Measurements from ENCODE around the gene MTNR1B. TPM values are rescaled to one million over a fixed set of nuclear protein-coding genes. Genes with fewer than 3 reads are reported as not detected.

MTNR1B gene
- polyA plus RNA-seq (2011; rRNA removed) (not detected in 2 replicates), polyA plus RNA-seq (2017; fragmentation: RNase III; extraction: RNeasy Plus Mini Kit Qiagen cat#74134 plus additional on column Dnase treatment) (not detected in 3 replicates), polyA minus RNA-seq (2011; rRNA and poly(A)+ RNA removed) (0.17 TPM in 1 of 2 replicates, not detected in the other)
- polyA plus RNA-seq (2012; cell fraction: cytosol; rRNA removed), result not detected in 2 replicates
- polyA plus RNA-seq (2012; cell fraction: nucleus; rRNA removed), result not detected in 2 replicates

DNA sequence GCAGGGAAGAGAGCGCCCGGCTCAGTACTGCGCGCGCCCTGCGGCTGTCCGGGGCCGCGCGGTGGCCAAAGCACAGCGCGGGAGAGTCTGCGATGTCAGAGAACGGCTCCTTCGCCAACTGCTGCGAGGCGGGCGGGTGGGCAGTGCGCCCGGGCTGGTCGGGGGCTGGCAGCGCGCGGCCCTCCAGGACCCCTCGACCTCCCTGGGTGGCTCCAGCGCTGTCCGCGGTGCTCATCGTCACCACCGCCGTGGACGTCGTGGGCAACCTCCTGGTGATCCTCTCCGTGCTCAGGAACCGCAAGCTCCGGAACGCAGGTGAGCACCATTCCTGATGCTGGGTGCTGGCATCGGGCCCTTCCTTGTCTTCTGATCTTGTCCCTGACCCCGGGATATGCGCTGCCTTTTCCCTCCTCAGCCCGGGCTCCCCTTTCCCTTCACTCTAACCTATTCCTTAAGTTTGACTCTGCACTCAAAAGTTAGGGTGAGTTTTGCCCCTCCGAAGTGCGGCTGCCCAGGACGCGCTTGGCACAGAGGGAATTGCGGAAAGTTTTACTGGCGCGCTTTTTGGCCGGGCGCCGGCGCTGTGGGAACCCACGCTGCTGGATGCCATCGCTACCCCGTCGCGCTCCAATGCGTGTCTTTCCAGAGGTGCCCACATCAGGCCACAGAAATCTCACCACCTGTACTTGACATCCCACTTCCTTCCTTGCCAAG is at the start of gene MTNR1B:
Gene MTNR1B, plus strand, starts transcription at position 18 of the 714 bp plus-strand sequence. Its CDS starts 75 bp downstream, at position 93.
- POLR2A ChIA-PET, result no interaction called here

DNA sequence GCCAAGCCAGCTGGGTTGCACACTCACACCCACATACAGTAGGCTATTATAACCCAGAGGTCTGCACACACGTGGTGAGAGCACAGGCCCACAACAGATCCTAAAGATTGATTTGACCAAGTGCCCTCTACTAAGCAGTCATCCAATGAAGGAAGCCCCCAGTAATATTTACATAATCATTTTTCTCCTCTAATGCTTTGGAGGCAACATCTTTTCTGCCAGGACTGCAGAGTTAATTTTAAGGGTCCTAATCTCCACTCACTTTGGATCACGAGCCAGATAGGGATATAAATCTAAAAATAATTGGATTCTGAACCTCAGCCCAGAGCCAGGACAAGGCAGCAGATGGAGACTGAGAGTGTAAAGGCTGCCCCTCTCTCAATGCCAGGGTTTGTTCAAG is 49.1 kb upstream of the MTNR1B start:
- ATAC-seq (no peak), FAIRE-seq (no peak), DNase-seq (ENCODE audit: low read depth in 1 of 2, low spot score in 1 of 2) (no peak)
- H3K27ac ChIP-seq, result no peak overlapping the region
- H3K4me3 ChIP-seq, result no peak overlapping the region
- no peaks in the 10 kb centered on the region for H3K4me1 ChIP-seq
- TF ChIP-seq NPAS2 (CRISPR knock-in tag; IDR thresholded peaks at IDR 0.05; ENCODE audit: borderline replicate concordance), result no peak
- TF ChIP-seq ZC3H11A (IDR thresholded peaks at IDR 0.05), result no peak
- no peak for TF ChIP-seq CEBPB (IDR thresholded peaks at IDR 0.05)
- TF ChIP-seq, protein P1, sequence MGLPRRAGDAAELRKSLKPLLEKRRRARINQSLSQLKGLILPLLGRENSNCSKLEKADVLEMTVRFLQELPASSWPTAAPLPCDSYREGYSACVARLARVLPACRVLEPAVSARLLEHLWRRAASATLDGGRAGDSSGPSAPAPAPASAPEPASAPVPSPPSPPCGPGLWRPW (IDR thresholded peaks at IDR 0.05), result no peak
- TF ChIP-seq, protein P2, sequence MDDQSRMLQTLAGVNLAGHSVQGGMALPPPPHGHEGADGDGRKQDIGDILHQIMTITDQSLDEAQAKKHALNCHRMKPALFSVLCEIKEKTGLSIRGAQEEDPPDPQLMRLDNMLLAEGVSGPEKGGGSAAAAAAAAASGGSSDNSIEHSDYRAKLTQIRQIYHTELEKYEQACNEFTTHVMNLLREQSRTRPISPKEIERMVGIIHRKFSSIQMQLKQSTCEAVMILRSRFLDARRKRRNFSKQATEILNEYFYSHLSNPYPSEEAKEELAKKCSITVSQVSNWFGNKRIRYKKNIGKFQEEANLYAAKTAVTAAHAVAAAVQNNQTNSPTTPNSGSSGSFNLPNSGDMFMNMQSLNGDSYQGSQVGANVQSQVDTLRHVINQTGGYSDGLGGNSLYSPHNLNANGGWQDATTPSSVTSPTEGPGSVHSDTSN (IDR thresholded peaks at IDR 0.05), result no peak
- TF ChIP-seq, protein P3, sequence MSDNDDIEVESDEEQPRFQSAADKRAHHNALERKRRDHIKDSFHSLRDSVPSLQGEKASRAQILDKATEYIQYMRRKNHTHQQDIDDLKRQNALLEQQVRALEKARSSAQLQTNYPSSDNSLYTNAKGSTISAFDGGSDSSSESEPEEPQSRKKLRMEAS (IDR thresholded peaks at IDR 0.05), result no peak
- TF ChIP-seq MAZ (IDR thresholded peaks at IDR 0.05; ENCODE audit: borderline replicate concordance, low read depth, low read length), result no peak
- TF ChIP-seq NR3C1 (IDR thresholded peaks at IDR 0.05), result no peak
- TF ChIP-seq, protein P4, sequence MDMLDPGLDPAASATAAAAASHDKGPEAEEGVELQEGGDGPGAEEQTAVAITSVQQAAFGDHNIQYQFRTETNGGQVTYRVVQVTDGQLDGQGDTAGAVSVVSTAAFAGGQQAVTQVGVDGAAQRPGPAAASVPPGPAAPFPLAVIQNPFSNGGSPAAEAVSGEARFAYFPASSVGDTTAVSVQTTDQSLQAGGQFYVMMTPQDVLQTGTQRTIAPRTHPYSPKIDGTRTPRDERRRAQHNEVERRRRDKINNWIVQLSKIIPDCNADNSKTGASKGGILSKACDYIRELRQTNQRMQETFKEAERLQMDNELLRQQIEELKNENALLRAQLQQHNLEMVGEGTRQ (IDR thresholded peaks at IDR 0.05), result no peak
- no peak overlapping the region for H3K4me2 ChIP-seq
- 0 out of 3 replicates have a peak, but pooled peaks cover 3% of the 10 kb centered on the region for H3K9me3 ChIP-seq
- CTCF ChIA-PET, result no interaction called here
- WGBS (ENCODE audit: missing lambda C conversion rate), result 5% methylated on average over 2 of the region's 2 CpGs
- POLR2A ChIA-PET, result no interaction called here

More for the DNA sequence above, at the start of gene MTNR1B:
- DNase-seq (ENCODE audit: low read depth in 1 of 2, low spot score in 1 of 2), result no peak
- TF ChIP-seq, protein P1 (IDR thresholded peaks at IDR 0.05), result no peak
- no peak for TF ChIP-seq EHF (CRISPR knock-in tag; IDR thresholded peaks at IDR 0.05)
- TF ChIP-seq, protein P5, sequence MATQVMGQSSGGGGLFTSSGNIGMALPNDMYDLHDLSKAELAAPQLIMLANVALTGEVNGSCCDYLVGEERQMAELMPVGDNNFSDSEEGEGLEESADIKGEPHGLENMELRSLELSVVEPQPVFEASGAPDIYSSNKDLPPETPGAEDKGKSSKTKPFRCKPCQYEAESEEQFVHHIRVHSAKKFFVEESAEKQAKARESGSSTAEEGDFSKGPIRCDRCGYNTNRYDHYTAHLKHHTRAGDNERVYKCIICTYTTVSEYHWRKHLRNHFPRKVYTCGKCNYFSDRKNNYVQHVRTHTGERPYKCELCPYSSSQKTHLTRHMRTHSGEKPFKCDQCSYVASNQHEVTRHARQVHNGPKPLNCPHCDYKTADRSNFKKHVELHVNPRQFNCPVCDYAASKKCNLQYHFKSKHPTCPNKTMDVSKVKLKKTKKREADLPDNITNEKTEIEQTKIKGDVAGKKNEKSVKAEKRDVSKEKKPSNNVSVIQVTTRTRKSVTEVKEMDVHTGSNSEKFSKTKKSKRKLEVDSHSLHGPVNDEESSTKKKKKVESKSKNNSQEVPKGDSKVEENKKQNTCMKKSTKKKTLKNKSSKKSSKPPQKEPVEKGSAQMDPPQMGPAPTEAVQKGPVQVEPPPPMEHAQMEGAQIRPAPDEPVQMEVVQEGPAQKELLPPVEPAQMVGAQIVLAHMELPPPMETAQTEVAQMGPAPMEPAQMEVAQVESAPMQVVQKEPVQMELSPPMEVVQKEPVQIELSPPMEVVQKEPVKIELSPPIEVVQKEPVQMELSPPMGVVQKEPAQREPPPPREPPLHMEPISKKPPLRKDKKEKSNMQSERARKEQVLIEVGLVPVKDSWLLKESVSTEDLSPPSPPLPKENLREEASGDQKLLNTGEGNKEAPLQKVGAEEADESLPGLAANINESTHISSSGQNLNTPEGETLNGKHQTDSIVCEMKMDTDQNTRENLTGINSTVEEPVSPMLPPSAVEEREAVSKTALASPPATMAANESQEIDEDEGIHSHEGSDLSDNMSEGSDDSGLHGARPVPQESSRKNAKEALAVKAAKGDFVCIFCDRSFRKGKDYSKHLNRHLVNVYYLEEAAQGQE (IDR thresholded peaks at IDR 0.05), result no peak
- TF ChIP-seq HOXB5 (CRISPR knock-in tag; IDR thresholded peaks at IDR 0.05), result no peak
- no peak for TF ChIP-seq BHLHE40 (IDR thresholded peaks at IDR 0.05; ENCODE audit: low read depth, low read length)
- no peak for TF ChIP-seq HEYL (CRISPR knock-in tag; IDR thresholded peaks at IDR 0.05)
- TF ChIP-seq, protein P6, sequence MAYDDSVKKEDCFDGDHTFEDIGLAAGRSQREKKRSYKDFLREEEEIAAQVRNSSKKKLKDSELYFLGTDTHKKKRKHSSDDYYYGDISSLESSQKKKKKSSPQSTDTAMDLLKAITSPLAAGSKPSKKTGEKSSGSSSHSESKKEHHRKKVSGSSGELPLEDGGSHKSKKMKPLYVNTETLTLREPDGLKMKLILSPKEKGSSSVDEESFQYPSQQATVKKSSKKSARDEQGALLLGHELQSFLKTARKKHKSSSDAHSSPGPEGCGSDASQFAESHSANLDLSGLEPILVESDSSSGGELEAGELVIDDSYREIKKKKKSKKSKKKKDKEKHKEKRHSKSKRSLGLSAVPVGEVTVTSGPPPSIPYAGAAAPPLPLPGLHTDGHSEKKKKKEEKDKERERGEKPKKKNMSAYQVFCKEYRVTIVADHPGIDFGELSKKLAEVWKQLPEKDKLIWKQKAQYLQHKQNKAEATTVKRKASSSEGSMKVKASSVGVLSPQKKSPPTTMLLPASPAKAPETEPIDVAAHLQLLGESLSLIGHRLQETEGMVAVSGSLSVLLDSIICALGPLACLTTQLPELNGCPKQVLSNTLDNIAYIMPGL (CRISPR knock-in tag; IDR thresholded peaks at IDR 0.05; ENCODE audit: borderline replicate concordance), result no peak
- TF ChIP-seq JUNB (IDR thresholded peaks at IDR 0.05), result no peak
- no peak for TF ChIP-seq HOXB13 (CRISPR knock-in tag; IDR thresholded peaks at IDR 0.05; ENCODE audit: low read depth)
- TF ChIP-seq CBX8 (IDR thresholded peaks at IDR 0.05), result no peak
- no peak for TF ChIP-seq RCOR1 (IDR thresholded peaks at IDR 0.05; ENCODE audit: low read depth, low read length)
- no peak for TF ChIP-seq CEBPB (IDR thresholded peaks at IDR 0.05)
- no peak for TF ChIP-seq JUN (IDR thresholded peaks at IDR 0.05)
- no peak for TF ChIP-seq ZC3H11A (IDR thresholded peaks at IDR 0.05)
- TF ChIP-seq RFX5 (IDR thresholded peaks at IDR 0.05), result no peak
- TF ChIP-seq NR3C1 (IDR thresholded peaks at IDR 0.05), result no peak
- no peak for TF ChIP-seq ZFP36 (IDR thresholded peaks at IDR 0.05; ENCODE audit: borderline replicate concordance, partially characterized antibody)
- TF ChIP-seq ESRRA (IDR thresholded peaks at IDR 0.05; ENCODE audit: borderline replicate concordance, low read length), result no peak
- TF ChIP-seq FOSB (CRISPR knock-in tag; IDR thresholded peaks at IDR 0.05), result no peak
- no peak for TF ChIP-seq TP53 (CRISPR knock-in tag; IDR thresholded peaks at IDR 0.05)
- no peak within 1 kb of the TSS for H3K4me3 ChIP-seq
- CTCF ChIA-PET, result no interaction called here
- no peak for ATAC-seq
- no peaks in the 10 kb centered on the region for H3K4me1 ChIP-seq
- H3K27ac ChIP-seq, result no peak within 1 kb of the TSS
- FAIRE-seq, result no peak
- H3K4me2 ChIP-seq, result no peak within 1 kb of the TSS
- WGBS (ENCODE audit: missing lambda C conversion rate), result 92% methylated on average over 35 of the region's 58 CpGs
- no peaks in the 10 kb centered on the region for H3K9me3 ChIP-seq

All from A549 (cell line).